Measurements from ENCODE around the gene PPARG.
"Not testable (repeated sequence)": the region's sequence is repeated elsewhere in the genome, so short reads cannot be mapped to it uniquely, and the experiment has no call there.

The PPARG gene

GRCh38 chr3:12451960-12452359, 163.1 kb downstream of the PPARG start:
- no peaks in the 10 kb centered on the region for H3K36me3 ChIP-seq (replicated peaks)
- in situ Hi-C loops (cut with MboI; ENCODE audit: low sequenced_read_pairs): no loop called here
- H3K4me1 ChIP-seq: no peaks in the 10 kb centered on the region
- no peak overlapping the region for H3K4me3 ChIP-seq
- no peak for DNase-seq (ENCODE audit: low spot score in 2 of 2)
- H3K27me3 ChIP-seq (ENCODE audit: low read depth): no peaks in the 10 kb centered on the region
- H3K9me3 ChIP-seq: no peaks in the 10 kb centered on the region

- no peaks in the 10 kb centered on the region for H3K9me3 ChIP-seq
- no peaks in the 10 kb centered on the region for H3K27me3 ChIP-seq (ENCODE audit: low read depth)
- H3K4me1 ChIP-seq: no peaks in the 10 kb centered on the region
- H3K4me3 ChIP-seq: no peak overlapping the region
- in situ Hi-C loops (cut with MboI; ENCODE audit: low sequenced_read_pairs): no loop called here
- no peaks in the 10 kb centered on the region for H3K36me3 ChIP-seq (replicated peaks)
- no peak for DNase-seq (ENCODE audit: low spot score in 2 of 2)
Measured at GRCh38 chr3:12452361-12453330, 163.8 kb downstream of the PPARG start.

- no peaks in the 10 kb centered on the region for H3K27me3 ChIP-seq (ENCODE audit: low read depth)
- in situ Hi-C loops (cut with MboI; ENCODE audit: low sequenced_read_pairs): no loop called here
- no peak for DNase-seq (ENCODE audit: low spot score in 2 of 2)
- no peaks in the 10 kb centered on the region for H3K4me1 ChIP-seq
- H3K9me3 ChIP-seq: no peaks in the 10 kb centered on the region
- no peaks in the 10 kb centered on the region for H3K36me3 ChIP-seq (replicated peaks)
- no peak overlapping the region for H3K4me3 ChIP-seq
Measured at GRCh38 chr3:12454076-12454815, 165.4 kb downstream of the PPARG start.

DNA sequence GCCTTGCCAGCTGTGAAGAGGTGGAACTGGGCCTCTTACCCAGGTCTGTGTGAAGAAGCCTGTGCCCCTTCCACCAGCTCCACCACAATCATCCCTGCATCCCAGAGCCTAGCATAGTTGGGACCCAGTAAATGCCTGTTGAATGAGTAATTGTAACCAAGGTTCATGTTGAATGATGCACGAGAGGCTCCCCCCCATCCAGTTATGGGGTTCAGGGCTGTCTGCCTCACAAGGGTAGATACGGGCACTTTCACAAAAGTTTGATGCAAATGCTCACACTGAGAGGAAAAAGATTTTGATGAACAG, 165.9 kb downstream of the PPARG start:
- in situ Hi-C loops (cut with MboI; ENCODE audit: low sequenced_read_pairs): no loop called here
- H3K9me3 ChIP-seq: no peaks in the 10 kb centered on the region
- H3K27me3 ChIP-seq (ENCODE audit: low read depth): no peaks in the 10 kb centered on the region
- no peak overlapping the region for H3K4me3 ChIP-seq
- H3K36me3 ChIP-seq (replicated peaks): no peaks in the 10 kb centered on the region
- no peak for DNase-seq (ENCODE audit: low spot score in 2 of 2)
- H3K4me1 ChIP-seq: no peaks in the 10 kb centered on the region

DNA sequence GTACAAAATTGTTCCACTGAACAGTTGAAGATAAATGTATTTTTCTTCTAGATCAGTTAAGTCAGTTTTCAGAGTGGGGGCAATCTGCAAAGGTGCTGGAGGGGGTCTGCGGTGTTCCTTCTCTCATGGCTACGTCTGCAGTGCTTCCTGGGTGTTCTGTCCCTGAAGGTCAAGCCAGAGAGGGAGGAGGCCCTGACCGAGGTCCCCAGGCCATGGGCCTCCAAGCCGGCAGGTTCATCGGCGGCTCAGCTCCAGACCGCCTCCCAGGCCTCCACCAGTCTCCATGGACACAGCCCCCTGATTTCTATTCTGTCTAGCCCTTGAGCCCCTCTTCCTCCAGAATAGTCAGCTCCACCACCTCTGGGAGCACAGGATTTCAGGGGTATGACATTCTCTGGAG, 166.9 kb downstream of the PPARG start:
- H3K4me1 ChIP-seq: no peaks in the 10 kb centered on the region
- no peaks in the 10 kb centered on the region for H3K27me3 ChIP-seq (ENCODE audit: low read depth)
- in situ Hi-C loops (cut with MboI; ENCODE audit: low sequenced_read_pairs): no loop called here
- no peak for DNase-seq (ENCODE audit: low spot score in 2 of 2)
- no peak overlapping the region for H3K4me3 ChIP-seq
- no peaks in the 10 kb centered on the region for H3K36me3 ChIP-seq (replicated peaks)
- H3K9me3 ChIP-seq: no peaks in the 10 kb centered on the region

- Histone ChIP-seq H3K4me1 (no peaks in the 10 kb centered on the region), H3K27me3 (ENCODE audit: low read depth) (no peaks in the 10 kb centered on the region), H3K4me3 (no peak overlapping the region), H3K36me3 (replicated peaks) (no peaks in the 10 kb centered on the region), H3K9me3 (no peaks in the 10 kb centered on the region)
- in situ Hi-C loops (cut with MboI; ENCODE audit: low sequenced_read_pairs): no loop called here
- no peak for DNase-seq (ENCODE audit: low spot score in 2 of 2)
Measured at GRCh38 chr3:12456441-12456840, 167.6 kb downstream of the PPARG start.

GRCh38 chr3:12457380-12457779, 168.5 kb downstream of the PPARG start:
- H3K36me3 ChIP-seq (replicated peaks); H3K9me3 ChIP-seq; H3K4me1 ChIP-seq; H3K4me3 ChIP-seq; H3K27me3 ChIP-seq (ENCODE audit: low read depth); in situ Hi-C loops (cut with MboI; ENCODE audit: low sequenced_read_pairs); DNase-seq (ENCODE audit: low spot score in 2 of 2): not testable (repeated sequence)

DNA sequence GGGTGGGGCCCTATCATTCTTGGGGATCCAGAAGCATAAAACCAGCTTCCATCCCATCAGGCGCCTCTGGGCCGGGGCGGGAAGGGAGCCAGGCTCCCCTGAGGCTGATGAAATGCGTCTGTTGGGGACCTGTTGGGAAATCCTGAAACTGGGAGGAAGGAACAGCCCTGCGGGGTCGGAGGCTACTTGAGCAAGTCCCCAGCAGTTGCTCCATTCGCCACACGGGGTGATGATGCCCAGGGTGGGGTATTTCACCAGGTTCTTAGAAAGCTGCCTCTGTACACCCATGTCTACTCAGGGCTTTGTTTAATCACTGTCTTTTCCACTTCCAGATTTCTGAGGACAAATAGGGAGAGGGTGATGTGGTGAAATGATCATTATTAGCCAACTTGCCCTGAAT, 170.0 kb downstream of the PPARG start:
- no peaks in the 10 kb centered on the region for H3K36me3 ChIP-seq (replicated peaks)
- no peaks in the 10 kb centered on the region for H3K27me3 ChIP-seq (ENCODE audit: low read depth)
- H3K4me3 ChIP-seq: no peak overlapping the region
- in situ Hi-C loops (cut with MboI; ENCODE audit: low sequenced_read_pairs): no loop called here
- H3K9me3 ChIP-seq: no peaks in the 10 kb centered on the region
- H3K4me1 ChIP-seq: no peaks in the 10 kb centered on the region
- no peak for DNase-seq (ENCODE audit: low spot score in 2 of 2)

GRCh38 chr3:12460127-12460526, 171.3 kb downstream of the PPARG start:
- no peak overlapping the region for H3K4me3 ChIP-seq
- H3K4me1 ChIP-seq: no peaks in the 10 kb centered on the region
- no peaks in the 10 kb centered on the region for H3K36me3 ChIP-seq (replicated peaks)
- DNase-seq (ENCODE audit: low spot score in 2 of 2): no peak
- in situ Hi-C loops (cut with MboI; ENCODE audit: low sequenced_read_pairs): no loop called here
- H3K9me3 ChIP-seq: no peaks in the 10 kb centered on the region
- H3K27me3 ChIP-seq (ENCODE audit: low read depth): no peaks in the 10 kb centered on the region

DNA sequence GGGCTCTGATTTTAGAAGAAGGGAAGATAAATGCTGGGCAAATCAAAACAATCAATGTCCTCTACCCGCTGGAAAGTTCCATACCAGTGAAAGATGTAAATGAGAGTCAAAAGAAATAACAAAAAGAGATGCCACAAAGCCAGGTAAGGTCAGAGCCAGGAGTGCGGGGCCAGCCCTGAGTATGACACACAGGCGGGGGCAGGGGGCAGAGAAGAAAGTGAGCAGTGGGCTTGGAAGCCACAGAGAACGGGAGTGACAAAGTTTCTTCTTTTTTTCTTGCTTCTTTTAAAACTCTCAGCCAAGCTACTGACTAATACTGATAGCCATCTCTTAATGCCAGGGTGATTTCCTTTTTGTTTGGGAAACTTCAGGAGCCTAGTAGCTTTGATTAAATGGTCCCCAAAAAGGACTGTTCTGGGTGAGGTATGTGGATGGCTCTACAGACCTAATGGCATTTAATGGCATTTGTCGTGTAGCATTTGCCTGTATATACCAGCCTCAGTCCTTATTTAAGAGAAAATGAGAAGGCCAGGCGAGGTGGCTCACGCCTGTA, 172.3 kb downstream of the PPARG start:
- H3K9me3 ChIP-seq: no peaks in the 10 kb centered on the region
- no peak for DNase-seq (ENCODE audit: low spot score in 2 of 2)
- no peak overlapping the region for H3K4me3 ChIP-seq
- H3K4me1 ChIP-seq: no peaks in the 10 kb centered on the region
- no peaks in the 10 kb centered on the region for H3K27me3 ChIP-seq (ENCODE audit: low read depth)
- H3K36me3 ChIP-seq (replicated peaks): no peaks in the 10 kb centered on the region
- in situ Hi-C loops (cut with MboI; ENCODE audit: low sequenced_read_pairs): no loop called here

GRCh38 chr3:12462159-12462947, 173.5 kb downstream of the PPARG start:
- Histone ChIP-seq H3K36me3 (replicated peaks) (no peaks in the 10 kb centered on the region), H3K27me3 (ENCODE audit: low read depth) (no peaks in the 10 kb centered on the region), H3K4me1 (no peaks in the 10 kb centered on the region), H3K4me3 (no peak overlapping the region), H3K9me3 (no peaks in the 10 kb centered on the region)
- DNase-seq (ENCODE audit: low spot score in 2 of 2): no peak
- in situ Hi-C loops (cut with MboI; ENCODE audit: low sequenced_read_pairs): no loop called here

DNA sequence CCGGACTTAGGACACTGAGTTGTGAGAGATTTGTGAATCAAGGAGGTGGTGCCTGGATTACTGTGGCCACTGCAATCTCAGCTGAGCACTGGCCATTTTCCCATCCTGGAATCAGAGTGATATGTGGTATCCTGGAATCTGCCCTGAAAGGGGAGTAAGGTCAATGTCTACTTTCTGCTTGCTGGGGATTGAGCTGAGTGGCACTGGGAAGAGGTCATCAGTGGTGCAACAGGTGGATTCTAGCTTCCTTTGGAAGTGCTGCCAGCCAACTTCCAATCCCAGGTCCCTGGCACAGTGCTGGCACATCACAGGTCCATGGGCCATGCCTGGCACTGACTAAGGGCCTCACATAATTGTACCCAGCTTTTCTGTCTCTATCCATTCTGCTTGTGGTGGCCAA, 174.8 kb downstream of the PPARG start:
- Histone ChIP-seq H3K4me1 (no peaks in the 10 kb centered on the region), H3K4me3 (no peak overlapping the region), H3K27me3 (ENCODE audit: low read depth) (no peaks in the 10 kb centered on the region), H3K36me3 (replicated peaks) (no peaks in the 10 kb centered on the region), H3K9me3 (no peaks in the 10 kb centered on the region)
- no peak for DNase-seq (ENCODE audit: low spot score in 2 of 2)
- in situ Hi-C loops (cut with MboI; ENCODE audit: low sequenced_read_pairs): no loop called here

GRCh38 chr3:12464181-12464580, 175.3 kb downstream of the PPARG start:
- H3K9me3 ChIP-seq: no peaks in the 10 kb centered on the region
- in situ Hi-C loops (cut with MboI; ENCODE audit: low sequenced_read_pairs): no loop called here
- H3K4me3 ChIP-seq: no peak overlapping the region
- no peaks in the 10 kb centered on the region for H3K36me3 ChIP-seq (replicated peaks)
- no peaks in the 10 kb centered on the region for H3K4me1 ChIP-seq
- no peaks in the 10 kb centered on the region for H3K27me3 ChIP-seq (ENCODE audit: low read depth)
- DNase-seq (ENCODE audit: low spot score in 2 of 2): no peak
